Measurements from ENCODE around the gene KCNIP3.

The KCNIP3 gene

GRCh38 chr2:95274291-95275150 lies 22.6 kb upstream of the KCNIP3 start, which contains the start of gene PROM2:
PROM2 (plus strand) TSS chr2:95274449; CDS start chr2:95274586, 137 bp downstream.
- Histone ChIP-seq H3K4me1 (ENCODE audit: insufficient read depth, poor library complexity, severe bottlenecking) (peaks cover 40% of the 10 kb centered on the region), H3K27ac (ENCODE audit: poor library complexity, severe bottlenecking) (peak within 1 kb of the TSS; percentile 75), H3K9me3 (ENCODE audit: severe bottlenecking) (no peaks in the 10 kb centered on the region), H3K36me3 (ENCODE audit: low read depth) (peaks cover 8% of the 10 kb centered on the region; the same call in 1 of the 2 replicates), H3K27me3 (ENCODE audit: insufficient read depth, poor library complexity, severe bottlenecking) (no peaks in the 10 kb centered on the region), H3K4me3 (ENCODE audit: severe bottlenecking) (peak within 1 kb of the TSS; percentile 25)
- DNase-seq (ENCODE audit: low spot score) (peak; percentile 82), ATAC-seq (ENCODE audit: low read depth) (peak; percentile 68)
- TF ChIP-seq, protein P1, sequence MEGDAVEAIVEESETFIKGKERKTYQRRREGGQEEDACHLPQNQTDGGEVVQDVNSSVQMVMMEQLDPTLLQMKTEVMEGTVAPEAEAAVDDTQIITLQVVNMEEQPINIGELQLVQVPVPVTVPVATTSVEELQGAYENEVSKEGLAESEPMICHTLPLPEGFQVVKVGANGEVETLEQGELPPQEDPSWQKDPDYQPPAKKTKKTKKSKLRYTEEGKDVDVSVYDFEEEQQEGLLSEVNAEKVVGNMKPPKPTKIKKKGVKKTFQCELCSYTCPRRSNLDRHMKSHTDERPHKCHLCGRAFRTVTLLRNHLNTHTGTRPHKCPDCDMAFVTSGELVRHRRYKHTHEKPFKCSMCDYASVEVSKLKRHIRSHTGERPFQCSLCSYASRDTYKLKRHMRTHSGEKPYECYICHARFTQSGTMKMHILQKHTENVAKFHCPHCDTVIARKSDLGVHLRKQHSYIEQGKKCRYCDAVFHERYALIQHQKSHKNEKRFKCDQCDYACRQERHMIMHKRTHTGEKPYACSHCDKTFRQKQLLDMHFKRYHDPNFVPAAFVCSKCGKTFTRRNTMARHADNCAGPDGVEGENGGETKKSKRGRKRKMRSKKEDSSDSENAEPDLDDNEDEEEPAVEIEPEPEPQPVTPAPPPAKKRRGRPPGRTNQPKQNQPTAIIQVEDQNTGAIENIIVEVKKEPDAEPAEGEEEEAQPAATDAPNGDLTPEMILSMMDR (IDR thresholded peaks at IDR 0.05; ENCODE audit: poor library complexity, severe bottlenecking) = no peak

GRCh38 chr2:95275151-95275515 lies 22.0 kb upstream of the KCNIP3 start:
- ATAC-seq (ENCODE audit: low read depth) (peak; percentile 1; the same call in 1 of the 3 replicates), DNase-seq (ENCODE audit: low spot score) (peak; percentile 40)
- Histone ChIP-seq H3K4me3 (ENCODE audit: severe bottlenecking) (peak overlapping the region; percentile 25), H3K9me3 (ENCODE audit: severe bottlenecking) (no peaks in the 10 kb centered on the region), H3K4me1 (ENCODE audit: insufficient read depth, poor library complexity, severe bottlenecking) (peaks cover 40% of the 10 kb centered on the region), H3K27me3 (ENCODE audit: insufficient read depth, poor library complexity, severe bottlenecking) (no peaks in the 10 kb centered on the region), H3K36me3 (ENCODE audit: low read depth) (peaks cover 15% of the 10 kb centered on the region; the same call in 1 of the 2 replicates), H3K27ac (ENCODE audit: poor library complexity, severe bottlenecking) (peak overlapping the region; percentile 75)
- TF ChIP-seq, protein P1 (IDR thresholded peaks at IDR 0.05; ENCODE audit: poor library complexity, severe bottlenecking) = no peak

- DNase-seq (ENCODE audit: low spot score) = peak; percentile 57
- no peaks in the 10 kb centered on the region for H3K27me3 ChIP-seq (ENCODE audit: insufficient read depth, poor library complexity, severe bottlenecking)
- ATAC-seq (ENCODE audit: low read depth) = no peak
- H3K4me1 ChIP-seq (ENCODE audit: insufficient read depth, poor library complexity, severe bottlenecking) = peaks cover 40% of the 10 kb centered on the region
- TF ChIP-seq, protein P1 (IDR thresholded peaks at IDR 0.05; ENCODE audit: poor library complexity, severe bottlenecking) = no peak
- H3K4me3 ChIP-seq (ENCODE audit: severe bottlenecking) = peak overlapping the region; percentile 25
- H3K27ac ChIP-seq (ENCODE audit: poor library complexity, severe bottlenecking) = peak overlapping the region; percentile 75
- H3K9me3 ChIP-seq (ENCODE audit: severe bottlenecking) = no peaks in the 10 kb centered on the region
- peaks cover 20% of the 10 kb centered on the region; the same call in 1 of the 2 replicates for H3K36me3 ChIP-seq (ENCODE audit: low read depth)
These were observed 21.4 kb upstream of the KCNIP3 start for GRCh38 chr2:95275601-95276243.

DNA sequence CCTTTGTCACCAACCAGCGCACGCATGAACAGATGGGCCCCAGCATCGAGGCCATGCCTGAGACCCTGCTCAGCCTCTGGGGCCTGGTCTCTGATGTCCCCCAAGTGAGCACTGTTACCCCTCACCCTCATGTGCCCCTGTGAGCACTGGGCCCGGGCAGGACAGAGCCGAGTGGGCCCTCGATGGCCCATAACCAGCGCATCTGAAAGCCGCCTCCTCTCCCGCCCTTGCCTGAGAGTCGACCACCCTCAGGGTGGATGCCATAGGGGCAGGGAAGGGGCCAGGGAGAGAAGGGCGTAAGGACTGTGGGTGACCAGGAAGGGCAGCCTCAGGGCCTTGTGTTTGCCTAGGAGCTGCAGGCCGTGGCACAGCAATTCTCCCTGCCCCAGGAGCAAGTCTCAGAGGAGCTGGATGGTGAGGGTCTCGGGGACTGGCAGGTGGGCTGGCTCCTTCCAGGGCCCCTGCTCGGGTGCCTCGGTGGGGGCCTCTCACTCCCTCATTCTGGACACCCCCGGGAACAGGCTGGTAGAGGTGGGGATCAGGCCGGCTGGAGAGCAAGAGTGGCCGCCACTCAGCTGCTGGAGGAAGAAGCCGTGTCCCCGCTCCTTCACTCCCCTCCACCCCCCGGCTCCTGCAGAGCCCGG lies 20.8 kb upstream of the KCNIP3 start:
- DNase-seq (ENCODE audit: low spot score) (peak; percentile 49), ATAC-seq (ENCODE audit: low read depth) (no peak)
- H3K4me1 ChIP-seq (ENCODE audit: insufficient read depth, poor library complexity, severe bottlenecking) = peaks cover 40% of the 10 kb centered on the region
- no peaks in the 10 kb centered on the region for H3K27me3 ChIP-seq (ENCODE audit: insufficient read depth, poor library complexity, severe bottlenecking)
- TF ChIP-seq, protein P1 (IDR thresholded peaks at IDR 0.05; ENCODE audit: poor library complexity, severe bottlenecking) = no peak
- no peak overlapping the region for H3K4me3 ChIP-seq (ENCODE audit: severe bottlenecking)
- no peaks in the 10 kb centered on the region for H3K9me3 ChIP-seq (ENCODE audit: severe bottlenecking)
- H3K36me3 ChIP-seq (ENCODE audit: low read depth) = peaks cover 20% of the 10 kb centered on the region; the same call in 1 of the 2 replicates
- H3K27ac ChIP-seq (ENCODE audit: poor library complexity, severe bottlenecking) = peak overlapping the region; percentile 75
